NCI-H345 treated with DMSO at 0.1 percent for 48 hours (cell line): ENCODE measurements around the gene ANXA2R.
A peak's percentile ranks its signal among the peaks of the same experiment; 100 is the strongest.
"Not testable (repeated sequence)": the region's sequence is repeated elsewhere in the genome, so short reads cannot be mapped to it uniquely, and the experiment has no call there.

Experiments
- DNase-seq: peaks from one replicate; lab custom pipeline; 2025; ENCODE audit not compliant: unreplicated experiment; lab: John Stamatoyannopoulos, UW

ANXA2R gene

DNA sequence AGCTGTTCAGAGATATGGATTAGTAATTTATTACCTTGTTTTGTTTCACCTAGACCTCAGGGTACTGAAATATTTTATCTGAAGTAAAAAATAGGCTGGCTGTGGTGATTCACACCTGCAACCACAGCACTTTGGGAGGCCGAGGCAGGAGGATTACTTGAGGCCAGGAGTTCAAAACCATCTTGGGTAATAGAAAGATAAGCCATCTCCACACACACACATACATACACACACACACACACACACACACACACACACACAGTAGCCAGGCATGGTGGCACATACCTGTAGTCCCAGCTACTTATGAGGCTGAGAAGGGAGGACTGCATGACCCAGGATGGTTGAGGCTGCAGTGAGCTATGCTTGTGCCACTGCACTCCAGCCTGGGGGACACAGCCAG, 3.7 kb downstream of the ANXA2R start:
- DNase-seq: no peak

DNA sequence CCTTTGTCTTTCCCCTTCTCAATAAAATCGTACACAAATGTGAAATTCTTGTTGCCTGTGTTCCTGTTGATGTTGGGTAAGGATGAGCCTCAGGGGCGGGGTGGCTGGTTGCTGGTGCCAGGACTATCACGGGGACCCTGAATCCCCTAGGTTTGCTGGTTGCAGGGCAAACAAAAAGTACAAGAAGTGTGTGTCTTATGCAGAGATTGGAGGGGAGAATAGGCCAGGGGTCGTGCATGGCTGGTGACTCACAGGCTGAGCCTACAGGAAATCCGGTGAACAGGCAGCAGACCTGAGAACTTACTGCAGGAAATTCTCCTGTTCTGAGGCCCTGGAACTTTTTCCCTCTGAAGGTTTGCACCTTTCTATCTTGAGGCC, 5.5 kb downstream of the ANXA2R start:
- DNase-seq: no peak

- DNase-seq: no peak
Observed at GRCh38 chr5:43033841-43034590, 6.1 kb downstream of the ANXA2R start.

GRCh38 chr5:43027054-43027785, 12.9 kb downstream of the ANXA2R start:
- no peak for DNase-seq

GRCh38 chr5:43025184-43025950, 14.8 kb downstream of the ANXA2R start:
- not testable (repeated sequence) for DNase-seq

GRCh38 chr5:43024217-43024616, 15.9 kb downstream of the ANXA2R start:
- no peak for DNase-seq

- DNase-seq: no peak
Observed at GRCh38 chr5:43021151-43021550, 19.0 kb downstream of the ANXA2R start.

DNA sequence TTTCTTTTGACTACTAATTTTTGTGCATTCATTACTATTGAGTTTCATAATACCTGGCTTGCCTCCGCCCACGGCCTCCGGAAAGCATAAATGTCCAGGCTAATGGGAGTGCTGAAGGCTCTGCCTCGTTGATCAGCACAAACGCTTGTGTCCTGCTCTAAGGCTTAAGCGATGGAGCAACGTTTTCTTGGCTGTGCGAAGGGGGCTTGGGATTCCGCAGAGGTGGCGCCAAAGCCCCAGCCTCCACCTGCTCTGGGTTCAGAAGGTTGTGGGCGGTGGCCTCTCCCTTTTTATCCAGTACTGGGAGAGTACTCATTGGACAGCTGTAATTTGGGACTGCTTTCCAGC, 19.7 kb downstream of the ANXA2R start:
- no peak for DNase-seq

- DNase-seq: peak; percentile 45
Observed at GRCh38 chr5:43019614-43020398, 20.3 kb downstream of the ANXA2R start.

GRCh38 chr5:43019291-43019613, 20.9 kb downstream of the ANXA2R start:
- DNase-seq: no peak

GRCh38 chr5:43017428-43017815, 22.7 kb downstream of the ANXA2R start:
- DNase-seq: no peak

DNA sequence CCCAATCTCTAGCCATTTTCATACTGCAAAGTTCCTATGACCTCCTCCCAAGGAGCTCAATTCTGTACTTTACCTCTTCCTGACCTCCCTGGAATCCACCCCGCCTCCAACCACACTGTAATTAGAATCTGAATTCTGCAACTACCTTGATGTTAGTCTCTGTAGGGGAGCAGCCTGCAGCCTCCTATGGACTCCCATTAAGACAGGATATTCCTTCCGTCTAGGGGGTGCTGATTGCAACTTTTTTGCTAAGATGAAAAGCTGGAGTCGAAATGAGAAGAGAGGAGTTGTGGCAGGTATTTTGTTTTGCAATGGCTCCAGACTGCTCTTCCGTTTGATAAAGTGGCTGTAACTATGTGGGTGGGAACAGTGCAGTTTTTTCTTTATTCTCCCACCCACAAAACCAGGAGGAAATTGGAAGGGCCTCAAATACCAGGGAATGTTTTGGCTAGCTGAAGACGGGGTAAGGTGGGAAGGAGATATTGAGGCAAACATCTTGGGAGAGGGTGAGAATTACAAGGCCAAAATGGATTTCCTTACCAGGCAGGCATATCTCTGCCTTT, 23.8 kb downstream of the ANXA2R start:
- no peak for DNase-seq

GRCh38 chr5:43014522-43014921, 25.6 kb downstream of the ANXA2R start:
- no peak for DNase-seq

- DNase-seq: peak; percentile 65
Observed at GRCh38 chr5:43010935-43011315, 29.2 kb downstream of the ANXA2R start.

- DNase-seq: peak; percentile 81
Observed at GRCh38 chr5:43008363-43009153, 31.6 kb downstream of the ANXA2R start.

DNA sequence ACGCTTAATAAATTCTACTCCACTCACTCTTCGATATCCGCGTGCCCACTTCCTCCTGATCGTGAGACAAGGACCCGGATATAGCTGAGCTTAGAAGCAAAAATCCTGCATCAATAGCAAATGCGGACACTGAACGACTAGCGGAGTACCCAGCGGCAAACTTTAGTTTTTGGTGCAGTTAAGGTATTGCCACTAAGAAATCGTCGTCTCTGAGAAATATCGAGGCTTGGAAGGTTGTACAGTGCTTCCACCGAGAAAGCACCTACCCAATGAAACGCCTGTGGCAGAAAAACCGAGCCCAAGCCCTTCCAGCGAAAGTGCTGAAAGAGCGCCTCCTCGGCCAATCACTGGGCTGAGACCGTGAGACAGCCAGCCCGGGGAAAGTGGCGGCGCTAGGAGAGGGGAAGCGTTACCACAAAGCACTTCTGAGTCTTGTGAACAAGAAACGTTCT, 32.2 kb downstream of the ANXA2R start:
- DNase-seq: peak; percentile 69

- DNase-seq: peak; percentile 78
Observed at GRCh38 chr5:43007246-43007910, 32.7 kb downstream of the ANXA2R start.

DNA sequence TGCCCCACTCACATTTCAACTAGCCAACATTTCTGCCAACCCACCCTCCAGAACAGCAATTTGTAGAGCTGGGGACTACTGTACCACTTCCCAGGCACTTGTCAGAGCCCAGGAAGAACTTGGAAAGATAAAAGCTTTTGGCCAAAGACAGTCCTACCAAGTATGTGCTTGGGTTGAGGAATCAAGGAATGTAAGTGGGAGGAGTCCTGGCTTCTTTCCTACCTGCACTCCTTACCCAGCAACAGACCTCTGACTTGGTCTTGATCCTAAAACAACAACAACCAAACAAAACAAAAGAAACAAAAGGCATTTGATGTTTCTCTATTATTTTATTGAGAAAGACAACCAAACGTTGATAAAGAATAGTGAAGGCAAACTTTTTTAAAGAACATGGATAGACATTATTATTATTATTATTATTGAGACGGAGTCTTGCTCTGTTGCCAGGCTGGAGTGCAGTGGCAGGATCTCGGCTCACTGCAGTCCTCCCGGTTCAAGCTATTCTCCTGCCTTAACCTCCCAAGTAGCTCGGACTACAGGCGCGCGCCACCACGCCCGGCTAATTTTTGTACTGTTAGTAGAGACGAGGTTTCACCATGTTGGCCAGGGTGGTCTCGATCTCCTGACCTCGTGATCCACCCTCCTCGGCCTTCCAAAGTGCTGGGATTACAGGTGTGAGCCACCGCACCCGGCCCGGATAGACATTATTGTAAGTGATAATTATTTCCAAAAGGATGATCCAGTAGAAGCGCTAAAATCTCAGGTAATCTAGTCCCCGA, 33.5 kb downstream of the ANXA2R start:
- DNase-seq: no peak

DNA sequence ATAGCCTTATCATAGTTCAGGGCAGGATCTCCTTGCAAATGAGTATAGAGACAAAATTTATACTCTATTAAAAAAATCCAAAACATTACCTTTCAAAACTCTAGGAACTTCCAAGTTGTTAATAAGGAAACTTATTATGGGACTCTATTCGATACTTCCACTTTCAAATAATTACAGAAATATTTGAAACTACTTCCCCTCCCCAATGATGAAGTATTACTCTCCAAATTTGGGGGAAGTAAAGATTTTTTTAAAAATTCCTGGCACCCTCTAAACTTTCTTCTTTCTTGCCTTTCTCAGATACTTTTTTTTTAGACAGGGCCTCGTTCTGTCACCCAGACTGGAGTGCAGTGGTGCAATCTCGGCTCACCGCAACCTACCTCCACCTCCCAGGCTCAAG, 35.1 kb downstream of the ANXA2R start:
- DNase-seq: no peak
